ENCODE data around the gene MYL2. TPM values are rescaled to one million over a fixed set of nuclear protein-coding genes. Genes with fewer than 3 reads are reported as not detected.

Gene MYL2
- total RNA-seq, 3 donors from 2014 or later, result 3.8 to 13.2 TPM; not detected in 1

DNA sequence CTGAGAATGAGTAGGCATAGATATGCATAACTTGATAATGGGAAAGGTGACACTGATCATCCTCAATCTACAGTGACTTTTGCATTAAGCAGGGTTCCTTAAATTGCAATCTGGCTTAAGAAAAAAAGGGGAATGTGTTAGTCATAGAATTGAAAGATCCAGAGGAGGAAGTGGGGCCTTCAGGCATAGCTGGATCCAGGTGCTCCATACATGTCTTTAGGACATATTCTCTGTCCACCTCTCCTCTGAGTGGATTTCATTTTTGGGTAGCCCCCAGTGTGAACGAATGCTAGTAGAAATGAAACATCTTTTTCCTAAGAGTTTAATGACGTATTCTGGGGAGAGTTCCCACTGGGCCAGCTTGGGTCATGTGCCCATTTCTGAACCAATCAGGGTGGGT is 46.0 kb downstream of the MYL2 start:
- Histone ChIP-seq H3K36me3 (ENCODE audit: low read depth) (no peaks in the 10 kb centered on the region), H3K9me3 (no peaks in the 10 kb centered on the region), H3K4me1 (ENCODE audit: low read depth) (no peaks in the 10 kb centered on the region), H3K4me3 (no peak overlapping the region)
- intact Hi-C loops (cut with DNase I, micrococcal nuclease), result no loop called here
- ATAC-seq (no peak), DNase-seq (no peak)
- TF ChIP-seq, protein P1, sequence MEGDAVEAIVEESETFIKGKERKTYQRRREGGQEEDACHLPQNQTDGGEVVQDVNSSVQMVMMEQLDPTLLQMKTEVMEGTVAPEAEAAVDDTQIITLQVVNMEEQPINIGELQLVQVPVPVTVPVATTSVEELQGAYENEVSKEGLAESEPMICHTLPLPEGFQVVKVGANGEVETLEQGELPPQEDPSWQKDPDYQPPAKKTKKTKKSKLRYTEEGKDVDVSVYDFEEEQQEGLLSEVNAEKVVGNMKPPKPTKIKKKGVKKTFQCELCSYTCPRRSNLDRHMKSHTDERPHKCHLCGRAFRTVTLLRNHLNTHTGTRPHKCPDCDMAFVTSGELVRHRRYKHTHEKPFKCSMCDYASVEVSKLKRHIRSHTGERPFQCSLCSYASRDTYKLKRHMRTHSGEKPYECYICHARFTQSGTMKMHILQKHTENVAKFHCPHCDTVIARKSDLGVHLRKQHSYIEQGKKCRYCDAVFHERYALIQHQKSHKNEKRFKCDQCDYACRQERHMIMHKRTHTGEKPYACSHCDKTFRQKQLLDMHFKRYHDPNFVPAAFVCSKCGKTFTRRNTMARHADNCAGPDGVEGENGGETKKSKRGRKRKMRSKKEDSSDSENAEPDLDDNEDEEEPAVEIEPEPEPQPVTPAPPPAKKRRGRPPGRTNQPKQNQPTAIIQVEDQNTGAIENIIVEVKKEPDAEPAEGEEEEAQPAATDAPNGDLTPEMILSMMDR (IDR thresholded peaks at IDR 0.05), result no peak

DNA sequence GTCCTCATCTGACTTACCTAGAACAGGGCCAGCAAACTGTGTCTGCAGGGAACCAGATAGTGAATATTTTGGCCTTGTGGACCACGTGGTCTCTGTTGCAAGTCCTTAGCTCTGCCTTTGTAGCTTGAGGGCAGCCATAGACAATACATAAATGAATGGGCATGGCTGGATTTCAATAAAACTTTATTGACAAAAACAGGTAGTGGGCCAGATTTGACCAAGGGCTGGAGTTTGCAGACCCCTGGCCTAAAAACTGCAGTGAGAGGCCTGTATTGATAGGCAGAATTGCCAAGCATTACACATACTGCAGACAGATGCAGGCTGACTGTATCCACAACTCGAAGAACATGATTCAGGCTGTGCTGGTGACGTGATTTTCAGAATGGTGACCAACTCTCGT is 48.3 kb downstream of the MYL2 start:
- Histone ChIP-seq H3K9me3 (no peaks in the 10 kb centered on the region), H3K36me3 (ENCODE audit: low read depth) (no peaks in the 10 kb centered on the region), H3K4me1 (ENCODE audit: low read depth) (no peaks in the 10 kb centered on the region), H3K4me3 (no peak overlapping the region)
- intact Hi-C loops (cut with DNase I, micrococcal nuclease), result no loop called here
- no peak for DNase-seq
- ATAC-seq, result no peak
- TF ChIP-seq, protein P1 (IDR thresholded peaks at IDR 0.05), result no peak

DNA sequence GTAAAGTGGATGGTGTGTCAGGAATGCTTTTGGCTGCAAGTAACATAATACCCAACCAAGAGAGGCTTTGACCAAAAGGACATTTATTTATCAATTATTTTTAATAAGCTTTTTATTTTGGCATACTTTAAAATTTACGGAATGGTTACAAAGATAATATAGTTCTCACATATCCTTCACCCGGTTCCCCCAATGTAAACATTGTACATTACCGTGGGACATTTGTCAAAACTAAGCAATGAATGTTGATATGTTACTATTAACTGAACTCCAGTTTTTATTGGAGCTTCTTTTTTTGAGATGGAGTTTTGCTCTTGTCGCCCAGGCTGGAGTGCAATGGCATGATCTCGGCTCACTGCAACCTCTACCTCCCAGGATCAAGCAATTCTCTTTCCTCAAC is 50.6 kb downstream of the MYL2 start:
- DNase-seq (no peak), ATAC-seq (no peak)
- H3K4me3 ChIP-seq, result no peak overlapping the region
- H3K36me3 ChIP-seq (ENCODE audit: low read depth), result no peaks in the 10 kb centered on the region
- no peaks in the 10 kb centered on the region for H3K4me1 ChIP-seq (ENCODE audit: low read depth)
- no peaks in the 10 kb centered on the region for H3K9me3 ChIP-seq
- TF ChIP-seq, protein P1 (IDR thresholded peaks at IDR 0.05), result no peak
- intact Hi-C loops (cut with DNase I, micrococcal nuclease), result no loop called here

DNA sequence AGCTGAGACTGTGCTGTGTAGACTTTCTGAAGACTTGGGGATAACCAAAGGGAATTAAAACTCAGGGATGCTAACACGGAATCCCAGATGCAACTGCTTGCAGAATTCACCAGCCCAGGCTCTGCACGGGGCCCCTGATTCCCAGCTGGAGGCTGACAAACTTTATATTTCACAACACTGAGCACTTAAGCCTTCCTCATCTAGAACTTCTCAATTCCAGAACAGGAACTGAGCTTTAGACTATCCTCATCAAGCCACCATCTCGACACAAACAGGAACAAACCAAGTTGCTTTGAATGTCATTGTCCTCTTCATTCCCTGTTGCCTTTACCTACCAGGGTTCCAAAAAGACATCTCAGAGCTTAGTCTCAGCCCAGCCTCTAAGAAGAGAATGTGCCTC is 51.4 kb downstream of the MYL2 start:
- intact Hi-C loops (cut with DNase I, micrococcal nuclease), result no loop called here
- Histone ChIP-seq H3K4me1 (ENCODE audit: low read depth) (no peaks in the 10 kb centered on the region), H3K36me3 (ENCODE audit: low read depth) (no peaks in the 10 kb centered on the region), H3K4me3 (no peak overlapping the region), H3K9me3 (no peaks in the 10 kb centered on the region)
- DNase-seq, result no peak
- ATAC-seq, result peak; percentile 20
- TF ChIP-seq, protein P1 (IDR thresholded peaks at IDR 0.05), result no peak

DNA sequence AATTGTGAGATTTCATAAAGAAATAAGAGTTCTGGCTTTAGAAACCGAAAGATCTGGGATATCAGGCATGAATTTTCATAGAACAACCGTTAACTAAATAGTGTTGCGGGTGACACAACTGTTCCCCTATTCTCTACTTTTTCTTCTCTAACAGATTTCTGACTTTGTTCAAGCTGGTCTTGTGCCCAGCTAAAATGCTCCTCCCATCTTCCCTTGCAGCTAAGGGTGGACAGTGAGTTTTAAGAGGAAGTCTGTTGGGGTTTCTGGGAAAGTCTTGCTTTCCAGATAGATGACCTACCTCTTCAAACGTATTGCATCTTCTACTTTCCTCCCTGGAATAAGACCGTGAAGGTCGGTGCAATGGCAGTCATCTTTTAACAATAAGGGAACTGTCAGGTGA is 54.9 kb downstream of the MYL2 start:
- no peaks in the 10 kb centered on the region for H3K36me3 ChIP-seq (ENCODE audit: low read depth)
- intact Hi-C loops (cut with DNase I, micrococcal nuclease), result no loop called here
- TF ChIP-seq, protein P1 (IDR thresholded peaks at IDR 0.05), result no peak
- DNase-seq (no peak), ATAC-seq (no peak)
- no peaks in the 10 kb centered on the region for H3K4me1 ChIP-seq (ENCODE audit: low read depth)
- no peaks in the 10 kb centered on the region for H3K9me3 ChIP-seq
- no peak overlapping the region for H3K4me3 ChIP-seq

DNA sequence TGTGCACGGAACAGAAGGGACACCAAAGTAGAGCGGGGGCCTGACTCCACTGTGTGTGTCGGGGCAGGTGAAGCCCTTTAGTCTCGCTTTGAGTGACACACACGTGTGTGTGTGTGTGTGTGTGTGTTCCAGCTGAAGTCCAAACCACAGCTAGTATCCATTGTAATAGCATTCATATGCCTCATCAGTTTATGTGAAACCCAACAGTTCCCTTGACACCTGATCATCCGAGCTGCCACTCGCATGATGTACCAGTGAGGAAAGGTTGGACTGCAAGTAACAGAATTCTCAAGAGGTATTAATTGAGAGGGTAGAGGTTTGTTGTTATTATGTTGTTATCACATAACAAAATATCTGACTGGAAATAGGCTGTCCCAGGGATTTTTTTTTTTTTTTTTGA is 57.2 kb downstream of the MYL2 start:
- DNase-seq, result no peak
- intact Hi-C loops (cut with DNase I, micrococcal nuclease), result no loop called here
- Histone ChIP-seq H3K4me3 (no peak overlapping the region), H3K36me3 (ENCODE audit: low read depth) (no peaks in the 10 kb centered on the region), H3K4me1 (ENCODE audit: low read depth) (no peaks in the 10 kb centered on the region), H3K9me3 (no peaks in the 10 kb centered on the region)
- TF ChIP-seq, protein P1 (IDR thresholded peaks at IDR 0.05), result no peak
- ATAC-seq, result no peak

Measured in mucosa of descending colon (tissue), 3 donors.